Uterus (tissue), 2 donors: ENCODE data around the gene PSMA6.

Experiments used
- CTCF ChIP-seq, 4 experiments: fragments of 200-600 bp in 2 of 4; fragments of 450-650 bp in 2 of 4; sonication (generic) in 2 of 4; IDR thresholded peaks; one replicate each; pipeline ENCODE4 v1.5.1; 2016 to 2019; ENCODE audit warnings: antibody characterized with exemption in 4 of 4, mild to moderate bottlenecking in 2 of 4, moderate library complexity in 1 of 4
- POLR2A ChIP-seq, 2 donors: fragments of 450-650 bp; IDR thresholded peaks; one replicate each; pipeline ENCODE4 v1.6.1; 2016; ENCODE audit warnings: antibody characterized with exemption in 2 of 2, mild to moderate bottlenecking in 1 of 2, moderate library complexity in 1 of 2

GRCh38 chr14:35303149-35303935 lies 11.2 kb downstream of the PSMA6 start:
- no peak for TF ChIP-seq CTCF (IDR thresholded peaks at IDR 0.05)
- TF ChIP-seq POLR2A (IDR thresholded peaks at IDR 0.05): no peak
